D721Med (cell line): ENCODE measurements around the gene IKBKE.

Source experiments
- DNase-seq: peaks from one replicate; pipeline ENCODE4 v3.0.0; 2011; ENCODE audit warnings: low spot score; ENCODE audit not compliant: insufficient read length
- FAIRE-seq: peaks from 2 replicates; lab custom pipeline; 2011; peaks lifted over from hg19 to GRCh38; lab: Jason Lieb, UNC
- CTCF ChIP-seq: IDR thresholded peaks from 2 replicates; pipeline ENCODE4 v1.5.1; 2012; ENCODE audit warnings: mild to moderate bottlenecking, control low read depth; ENCODE audit not compliant: insufficient read depth; ENCODE audit errors: missing control alignments

Gene IKBKE

GRCh38 chr1:206529425-206529824 lies 59.1 kb downstream of the IKBKE start:
- no peak for TF ChIP-seq CTCF
- FAIRE-seq (no peak), DNase-seq (no peak)

GRCh38 chr1:206532368-206532767 lies 62.1 kb downstream of the IKBKE start:
- FAIRE-seq = no peak
- no peak for TF ChIP-seq CTCF
- no peak for DNase-seq

- no peak for DNase-seq
- FAIRE-seq = no peak
- TF ChIP-seq CTCF = no peak
Observed at GRCh38 chr1:206534552-206534951, 64.3 kb downstream of the IKBKE start.

- no peak for TF ChIP-seq CTCF
- FAIRE-seq = no peak
- DNase-seq = no peak
Observed at GRCh38 chr1:206535853-206536188, 65.5 kb downstream of the IKBKE start.

GRCh38 chr1:206537141-206537540 lies 66.9 kb downstream of the IKBKE start:
- no peak for TF ChIP-seq CTCF
- DNase-seq = no peak
- FAIRE-seq = no peak

- TF ChIP-seq CTCF = no peak
- no peak for FAIRE-seq
Observed at GRCh38 chr1:206538086-206538770, 68.0 kb downstream of the IKBKE start.

GRCh38 chr1:206538901-206539640 lies 68.8 kb downstream of the IKBKE start:
- FAIRE-seq (no peak), DNase-seq (no peak)
- no peak for TF ChIP-seq CTCF

More at GRCh38 chr1:206538086-206538770, 68.0 kb downstream of the IKBKE start:
- DNase-seq = no peak
